ENCODE results near the gene PSMG3. TPM values are rescaled to one million over a fixed set of nuclear protein-coding genes. Genes with fewer than 3 reads are reported as not detected.

The PSMG3 gene
- total and polyA plus RNA-seq, 2 of the 8 experiments (the other 6 are each of a cell fraction or from before 2014, with no cell fraction given), result 30.2 to 62.0 TPM

DNA sequence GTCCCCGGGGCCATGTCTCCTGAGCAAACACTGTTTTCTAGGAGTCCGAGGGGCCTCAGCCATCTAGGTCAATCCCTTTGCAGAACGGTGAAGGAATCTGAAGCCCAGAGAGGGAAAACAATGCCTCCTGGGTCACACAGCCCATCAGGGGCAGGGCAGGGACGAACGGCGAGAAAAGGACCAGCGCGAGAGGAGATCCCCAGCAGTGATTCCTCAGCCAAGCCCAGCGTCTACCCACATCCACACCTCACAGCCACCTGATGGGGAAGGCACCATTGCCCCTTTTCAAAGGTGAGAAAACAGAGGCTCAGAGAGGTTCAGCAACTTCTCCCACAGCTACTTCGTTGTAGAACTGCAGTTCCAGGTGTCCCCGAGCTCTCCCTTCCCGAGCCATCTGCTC, 17.9 kb upstream of the PSMG3 start (continued):
- TF ChIP-seq, protein P1, sequence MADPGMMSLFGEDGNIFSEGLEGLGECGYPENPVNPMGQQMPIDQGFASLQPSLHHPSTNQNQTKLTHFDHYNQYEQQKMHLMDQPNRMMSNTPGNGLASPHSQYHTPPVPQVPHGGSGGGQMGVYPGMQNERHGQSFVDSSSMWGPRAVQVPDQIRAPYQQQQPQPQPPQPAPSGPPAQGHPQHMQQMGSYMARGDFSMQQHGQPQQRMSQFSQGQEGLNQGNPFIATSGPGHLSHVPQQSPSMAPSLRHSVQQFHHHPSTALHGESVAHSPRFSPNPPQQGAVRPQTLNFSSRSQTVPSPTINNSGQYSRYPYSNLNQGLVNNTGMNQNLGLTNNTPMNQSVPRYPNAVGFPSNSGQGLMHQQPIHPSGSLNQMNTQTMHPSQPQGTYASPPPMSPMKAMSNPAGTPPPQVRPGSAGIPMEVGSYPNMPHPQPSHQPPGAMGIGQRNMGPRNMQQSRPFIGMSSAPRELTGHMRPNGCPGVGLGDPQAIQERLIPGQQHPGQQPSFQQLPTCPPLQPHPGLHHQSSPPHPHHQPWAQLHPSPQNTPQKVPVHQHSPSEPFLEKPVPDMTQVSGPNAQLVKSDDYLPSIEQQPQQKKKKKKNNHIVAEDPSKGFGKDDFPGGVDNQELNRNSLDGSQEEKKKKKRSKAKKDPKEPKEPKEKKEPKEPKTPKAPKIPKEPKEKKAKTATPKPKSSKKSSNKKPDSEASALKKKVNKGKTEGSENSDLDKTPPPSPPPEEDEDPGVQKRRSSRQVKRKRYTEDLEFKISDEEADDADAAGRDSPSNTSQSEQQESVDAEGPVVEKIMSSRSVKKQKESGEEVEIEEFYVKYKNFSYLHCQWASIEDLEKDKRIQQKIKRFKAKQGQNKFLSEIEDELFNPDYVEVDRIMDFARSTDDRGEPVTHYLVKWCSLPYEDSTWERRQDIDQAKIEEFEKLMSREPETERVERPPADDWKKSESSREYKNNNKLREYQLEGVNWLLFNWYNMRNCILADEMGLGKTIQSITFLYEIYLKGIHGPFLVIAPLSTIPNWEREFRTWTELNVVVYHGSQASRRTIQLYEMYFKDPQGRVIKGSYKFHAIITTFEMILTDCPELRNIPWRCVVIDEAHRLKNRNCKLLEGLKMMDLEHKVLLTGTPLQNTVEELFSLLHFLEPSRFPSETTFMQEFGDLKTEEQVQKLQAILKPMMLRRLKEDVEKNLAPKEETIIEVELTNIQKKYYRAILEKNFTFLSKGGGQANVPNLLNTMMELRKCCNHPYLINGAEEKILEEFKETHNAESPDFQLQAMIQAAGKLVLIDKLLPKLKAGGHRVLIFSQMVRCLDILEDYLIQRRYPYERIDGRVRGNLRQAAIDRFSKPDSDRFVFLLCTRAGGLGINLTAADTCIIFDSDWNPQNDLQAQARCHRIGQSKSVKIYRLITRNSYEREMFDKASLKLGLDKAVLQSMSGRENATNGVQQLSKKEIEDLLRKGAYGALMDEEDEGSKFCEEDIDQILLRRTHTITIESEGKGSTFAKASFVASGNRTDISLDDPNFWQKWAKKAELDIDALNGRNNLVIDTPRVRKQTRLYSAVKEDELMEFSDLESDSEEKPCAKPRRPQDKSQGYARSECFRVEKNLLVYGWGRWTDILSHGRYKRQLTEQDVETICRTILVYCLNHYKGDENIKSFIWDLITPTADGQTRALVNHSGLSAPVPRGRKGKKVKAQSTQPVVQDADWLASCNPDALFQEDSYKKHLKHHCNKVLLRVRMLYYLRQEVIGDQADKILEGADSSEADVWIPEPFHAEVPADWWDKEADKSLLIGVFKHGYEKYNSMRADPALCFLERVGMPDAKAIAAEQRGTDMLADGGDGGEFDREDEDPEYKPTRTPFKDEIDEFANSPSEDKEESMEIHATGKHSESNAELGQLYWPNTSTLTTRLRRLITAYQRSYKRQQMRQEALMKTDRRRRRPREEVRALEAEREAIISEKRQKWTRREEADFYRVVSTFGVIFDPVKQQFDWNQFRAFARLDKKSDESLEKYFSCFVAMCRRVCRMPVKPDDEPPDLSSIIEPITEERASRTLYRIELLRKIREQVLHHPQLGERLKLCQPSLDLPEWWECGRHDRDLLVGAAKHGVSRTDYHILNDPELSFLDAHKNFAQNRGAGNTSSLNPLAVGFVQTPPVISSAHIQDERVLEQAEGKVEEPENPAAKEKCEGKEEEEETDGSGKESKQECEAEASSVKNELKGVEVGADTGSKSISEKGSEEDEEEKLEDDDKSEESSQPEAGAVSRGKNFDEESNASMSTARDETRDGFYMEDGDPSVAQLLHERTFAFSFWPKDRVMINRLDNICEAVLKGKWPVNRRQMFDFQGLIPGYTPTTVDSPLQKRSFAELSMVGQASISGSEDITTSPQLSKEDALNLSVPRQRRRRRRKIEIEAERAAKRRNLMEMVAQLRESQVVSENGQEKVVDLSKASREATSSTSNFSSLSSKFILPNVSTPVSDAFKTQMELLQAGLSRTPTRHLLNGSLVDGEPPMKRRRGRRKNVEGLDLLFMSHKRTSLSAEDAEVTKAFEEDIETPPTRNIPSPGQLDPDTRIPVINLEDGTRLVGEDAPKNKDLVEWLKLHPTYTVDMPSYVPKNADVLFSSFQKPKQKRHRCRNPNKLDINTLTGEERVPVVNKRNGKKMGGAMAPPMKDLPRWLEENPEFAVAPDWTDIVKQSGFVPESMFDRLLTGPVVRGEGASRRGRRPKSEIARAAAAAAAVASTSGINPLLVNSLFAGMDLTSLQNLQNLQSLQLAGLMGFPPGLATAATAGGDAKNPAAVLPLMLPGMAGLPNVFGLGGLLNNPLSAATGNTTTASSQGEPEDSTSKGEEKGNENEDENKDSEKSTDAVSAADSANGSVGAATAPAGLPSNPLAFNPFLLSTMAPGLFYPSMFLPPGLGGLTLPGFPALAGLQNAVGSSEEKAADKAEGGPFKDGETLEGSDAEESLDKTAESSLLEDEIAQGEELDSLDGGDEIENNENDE (IDR thresholded peaks at IDR 0.05; ENCODE audit: insufficient replicate concordance, low read length), result no peak
- TF ChIP-seq POLR2AphosphoS5 (IDR thresholded peaks at IDR 0.05; ENCODE audit: low read depth, low read length) (no peak), NRF1 (IDR thresholded peaks at IDR 0.05; ENCODE audit: low read depth, low read length) (no peak), EZH2 (IDR thresholded peaks at IDR 0.05; ENCODE audit: low read depth, low read length, severe bottlenecking) (no peak), GABPA (IDR thresholded peaks at IDR 0.05; ENCODE audit: borderline replicate concordance, insufficient read depth, low read length) (no peak), RBBP5 (IDR thresholded peaks at IDR 0.05; ENCODE audit: borderline replicate concordance, low read depth, low read length) (no peak), SAP30 (IDR thresholded peaks at IDR 0.05; ENCODE audit: insufficient read depth, insufficient replicate concordance, low read length) (no peak), KDM5A (IDR thresholded peaks at IDR 0.05; ENCODE audit: low read length) (no peak), TAF7 (optimal IDR thresholded peaks at IDR 0.05; ENCODE audit: borderline replicate concordance, low read depth, low read length) (no peak), GTF2F1 (IDR thresholded peaks at IDR 0.05; ENCODE audit: borderline replicate concordance, low read depth, low read length) (no peak), CBX8 (IDR thresholded peaks at IDR 0.05; ENCODE audit: borderline replicate concordance, low read depth, low read length) (no peak), MAFK (IDR thresholded peaks at IDR 0.05; ENCODE audit: low read depth, low read length) (no peak)
